Activated CD4-positive, alpha-beta T cell treated with anti-CD3 and anti-CD28 coated beads for 48 hours (primary cell): Measurements from ENCODE around the gene KCNH3.
"Not testable (repeated sequence)": the region's sequence is repeated elsewhere in the genome, so short reads cannot be mapped to it uniquely, and the experiment has no call there.

Experiments
- DNase-seq: peaks from one replicate; pipeline ENCODE4 v3.0.0-alpha.2; 2020

The KCNH3 gene

GRCh38 chr12:49538510-49539403, at the start of gene KCNH3:
KCNH3 (plus strand) TSS chr12:49539030; CDS start chr12:49539417, 387 bp downstream.
- DNase-seq, result peak; percentile 83

- DNase-seq, result no peak
Measured at GRCh38 chr12:49489154-49489553, 49.7 kb upstream of the KCNH3 start.

- DNase-seq, result no peak
Measured at GRCh38 chr12:49489720-49490119, 49.1 kb upstream of the KCNH3 start.

- DNase-seq, result no peak
Measured at GRCh38 chr12:49491823-49492222, 47.0 kb upstream of the KCNH3 start.

- DNase-seq, result no peak
Measured at GRCh38 chr12:49493900-49494299, 44.9 kb upstream of the KCNH3 start.

GRCh38 chr12:49496417-49497360, 42.1 kb upstream of the KCNH3 start:
- DNase-seq, result no peak

- DNase-seq, result no peak
Measured at GRCh38 chr12:49501895-49502294, 36.9 kb upstream of the KCNH3 start.

GRCh38 chr12:49502590-49502989, 36.2 kb upstream of the KCNH3 start:
- DNase-seq, result no peak

GRCh38 chr12:49503674-49504180, 35.1 kb upstream of the KCNH3 start:
- DNase-seq, result no peak

- no peak for DNase-seq
Measured at GRCh38 chr12:49505672-49506071, 33.2 kb upstream of the KCNH3 start.

GRCh38 chr12:49507139-49507538, 31.7 kb upstream of the KCNH3 start:
- DNase-seq, result no peak

GRCh38 chr12:49509681-49510080, 29.1 kb upstream of the KCNH3 start:
- not testable (repeated sequence) for DNase-seq

- DNase-seq, result no peak
Measured at GRCh38 chr12:49511410-49511809, 27.4 kb upstream of the KCNH3 start.

- DNase-seq, result no peak
Measured at GRCh38 chr12:49512546-49512945, 26.3 kb upstream of the KCNH3 start.

GRCh38 chr12:49515266-49515665, 23.6 kb upstream of the KCNH3 start:
- no peak for DNase-seq

- no peak for DNase-seq
Measured at GRCh38 chr12:49518914-49519573, 19.8 kb upstream of the KCNH3 start.

GRCh38 chr12:49519574-49519936, 19.3 kb upstream of the KCNH3 start:
- no peak for DNase-seq

GRCh38 chr12:49521389-49521788, 17.4 kb upstream of the KCNH3 start:
- no peak for DNase-seq

- DNase-seq, result no peak
Measured at GRCh38 chr12:49524660-49525324, 14.0 kb upstream of the KCNH3 start.

GRCh38 chr12:49525942-49526341, 12.9 kb upstream of the KCNH3 start:
- no peak for DNase-seq

GRCh38 chr12:49527361-49528130, 11.3 kb upstream of the KCNH3 start:
- no peak for DNase-seq

- no peak for DNase-seq
Measured at GRCh38 chr12:49529414-49529813, 9.4 kb upstream of the KCNH3 start.
